SW480 (cell line): ENCODE results near the gene USB1.

Experiments used
- DNase-seq: peaks from one replicate; pipeline ENCODE4 v3.0.0-alpha.2; 2016; ENCODE audit warnings: low spot score

Gene USB1

GRCh38 chr16:58049232-58050185, 48.3 kb downstream of the USB1 start:
- no peak for DNase-seq

GRCh38 chr16:58051296-58051695, 50.1 kb downstream of the USB1 start:
- DNase-seq: no peak

GRCh38 chr16:58051821-58052603, 50.8 kb downstream of the USB1 start:
- DNase-seq: no peak

GRCh38 chr16:58053682-58054005, 52.4 kb downstream of the USB1 start:
- DNase-seq: no peak

GRCh38 chr16:58054289-58054688, 53.1 kb downstream of the USB1 start:
- no peak for DNase-seq

GRCh38 chr16:58056580-58056979, 55.4 kb downstream of the USB1 start:
- DNase-seq: no peak

- DNase-seq: no peak
Observed at GRCh38 chr16:58057121-58057520, 55.9 kb downstream of the USB1 start.

- DNase-seq: no peak
Observed at GRCh38 chr16:58057784-58058183, 56.6 kb downstream of the USB1 start.

- DNase-seq: no peak
Observed at GRCh38 chr16:58062821-58063220, 61.6 kb downstream of the USB1 start.

GRCh38 chr16:58063377-58064076, 62.3 kb downstream of the USB1 start:
- DNase-seq: no peak

- no peak for DNase-seq
Observed at GRCh38 chr16:58070585-58070984, 69.4 kb downstream of the USB1 start.
